Liver (tissue), 3 donors: Measurements from ENCODE around the gene EYA3.

Experiments used
- CTCF ChIP-seq: fragments of 150-350 bp; IDR thresholded peaks from 2 replicates; pipeline ENCODE4 v1.5.1; 2017; ENCODE audit warnings: improper control_type of control experiment, low read depth, low read length; ENCODE audit not compliant: missing input control
- JUND ChIP-seq, 2 donors: IDR thresholded peaks; 2 replicates each; pipeline ENCODE4 v1.6.1; 2016; ENCODE audit warnings: antibody characterized with exemption in 2 of 2
- MAX ChIP-seq: IDR thresholded peaks from 2 replicates; pipeline ENCODE4 v1.6.1; 2016; ENCODE audit warnings: antibody characterized with exemption
- RAD21 ChIP-seq, 2 donors: IDR thresholded peaks; 2 replicates each; pipeline ENCODE4 v1.6.1; 2016; ENCODE audit warnings: antibody characterized with exemption in 2 of 2, mild to moderate bottlenecking in 2 of 2
- REST ChIP-seq: IDR thresholded peaks from 2 replicates; pipeline ENCODE4 v1.6.1; 2016; ENCODE audit warnings: antibody characterized with exemption, mild to moderate bottlenecking
- RXRA ChIP-seq, 2 donors: IDR thresholded peaks; 2 replicates each; pipeline ENCODE4 v1.6.1; 2017 to 2018; ENCODE audit warnings: antibody characterized with exemption in 2 of 2, mild to moderate bottlenecking in 1 of 2
- SP1 ChIP-seq: IDR thresholded peaks from 2 replicates; pipeline ENCODE4 v1.6.1; 2018; ENCODE audit warnings: antibody characterized with exemption, mild to moderate bottlenecking
- TAF1 ChIP-seq: conservative IDR thresholded peaks from 2 replicates; pipeline ENCODE4 v1.6.1; 2016; ENCODE audit warnings: antibody characterized with exemption, mild to moderate bottlenecking
- donor health status: healthy.
- donor health status: healthy.

- TF ChIP-seq CTCF (no peak), JUND (IDR thresholded peaks at IDR 0.05) (no peak), RAD21 (IDR thresholded peaks at IDR 0.05) (no peak), MAX (no peak), REST (no peak), TAF1 (no peak), SP1 (no peak), RXRA (IDR thresholded peaks at IDR 0.05) (no peak)
These were observed 42.6 kb downstream of the EYA3 start for GRCh38 chr1:28045777-28046176.
